GM19395 (cell line): ENCODE results near the gene LOXL4.

Source experiments
- ATAC-seq: cut with Tn5 transposase; IDR thresholded peaks from one replicate; pipeline ENCODE4 v1.9.1; 2021; ENCODE audit warnings: mild to moderate bottlenecking, moderate library complexity; ENCODE audit not compliant: unreplicated experiment

LOXL4 gene

DNA sequence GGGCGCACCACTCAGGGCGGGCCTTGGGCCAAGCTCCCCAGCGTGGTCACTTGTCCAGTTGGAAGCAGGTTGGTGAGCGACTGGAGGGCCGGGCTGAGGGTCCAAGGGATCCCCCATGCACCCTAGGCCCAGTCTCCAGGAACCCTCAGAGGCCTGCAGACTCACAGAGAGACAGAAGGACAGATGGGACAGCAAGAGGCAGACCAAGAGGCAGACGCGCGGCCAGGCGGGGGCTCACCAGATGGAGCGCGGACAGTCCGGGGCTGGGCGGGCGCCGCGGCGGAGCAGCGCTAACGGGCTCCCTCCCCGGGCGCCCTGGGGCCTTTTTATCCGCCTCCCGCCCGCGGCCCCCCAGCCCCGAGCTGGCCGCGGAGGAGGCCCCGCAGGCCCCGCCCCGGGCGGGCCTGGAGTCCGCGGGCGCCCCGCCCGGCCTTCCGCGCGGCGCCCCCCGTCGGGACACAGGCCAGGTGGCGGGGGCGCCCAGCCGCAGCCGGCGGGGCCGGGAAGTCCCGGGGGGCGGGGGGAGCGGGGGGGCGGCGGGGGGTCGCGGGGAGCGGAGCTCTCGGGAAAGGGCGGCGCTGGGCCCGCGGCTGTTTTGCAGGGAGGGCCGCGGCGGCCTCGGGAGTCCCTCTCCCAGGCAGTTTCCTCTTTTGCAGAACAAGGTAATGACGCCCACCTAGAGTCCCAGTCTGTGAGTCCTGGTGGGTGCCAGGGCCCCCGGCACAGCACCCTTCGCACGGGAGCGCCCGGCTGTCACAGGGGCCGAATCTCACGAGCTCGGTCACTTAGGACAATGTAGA, at the start of gene LOXL4:
Gene LOXL4, minus strand, starts transcription at position 301 of the 800 bp plus-strand sequence. CDS start 5,175 bp downstream, outside the sequence.
- ATAC-seq, result no peak

DNA sequence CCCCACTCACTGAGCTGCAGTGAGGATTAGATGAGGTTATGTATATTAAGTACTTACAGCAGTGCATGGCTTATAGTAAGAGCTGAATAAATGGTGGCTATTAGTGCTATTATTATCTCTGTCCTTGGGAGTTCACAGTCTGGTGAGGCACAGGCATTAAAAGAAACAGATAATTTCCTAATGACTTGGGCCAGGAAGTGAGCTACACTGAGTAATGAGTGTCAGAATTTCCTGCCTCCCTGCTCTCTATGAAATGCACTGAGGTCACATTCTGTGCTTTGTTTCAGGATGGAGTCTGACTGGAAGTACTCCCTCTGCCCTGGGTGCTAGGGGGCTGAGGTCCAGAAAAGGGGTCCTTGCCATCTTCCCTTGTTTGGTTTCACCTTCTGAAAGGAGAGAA, 48.7 kb upstream of the LOXL4 start:
- ATAC-seq, result no peak

DNA sequence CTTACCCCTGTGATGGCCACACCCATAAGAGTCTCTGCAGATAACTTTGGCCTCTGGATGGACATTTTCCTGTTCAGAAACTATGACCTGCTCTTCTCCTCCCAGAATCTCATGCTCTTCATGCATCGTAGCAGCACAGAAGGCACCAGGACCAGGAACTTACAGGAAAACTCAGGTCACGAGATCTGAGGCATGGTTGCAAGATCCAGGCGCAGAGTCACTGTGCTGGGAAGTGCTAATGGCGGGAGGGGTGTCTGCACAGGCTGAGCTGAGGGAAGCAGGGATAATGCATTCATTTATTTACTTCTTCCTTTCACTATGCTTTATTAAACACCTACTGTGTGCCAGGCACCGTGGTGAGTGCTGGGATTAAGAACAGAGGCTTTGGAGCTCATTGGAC, 48.2 kb upstream of the LOXL4 start:
- no peak for ATAC-seq

DNA sequence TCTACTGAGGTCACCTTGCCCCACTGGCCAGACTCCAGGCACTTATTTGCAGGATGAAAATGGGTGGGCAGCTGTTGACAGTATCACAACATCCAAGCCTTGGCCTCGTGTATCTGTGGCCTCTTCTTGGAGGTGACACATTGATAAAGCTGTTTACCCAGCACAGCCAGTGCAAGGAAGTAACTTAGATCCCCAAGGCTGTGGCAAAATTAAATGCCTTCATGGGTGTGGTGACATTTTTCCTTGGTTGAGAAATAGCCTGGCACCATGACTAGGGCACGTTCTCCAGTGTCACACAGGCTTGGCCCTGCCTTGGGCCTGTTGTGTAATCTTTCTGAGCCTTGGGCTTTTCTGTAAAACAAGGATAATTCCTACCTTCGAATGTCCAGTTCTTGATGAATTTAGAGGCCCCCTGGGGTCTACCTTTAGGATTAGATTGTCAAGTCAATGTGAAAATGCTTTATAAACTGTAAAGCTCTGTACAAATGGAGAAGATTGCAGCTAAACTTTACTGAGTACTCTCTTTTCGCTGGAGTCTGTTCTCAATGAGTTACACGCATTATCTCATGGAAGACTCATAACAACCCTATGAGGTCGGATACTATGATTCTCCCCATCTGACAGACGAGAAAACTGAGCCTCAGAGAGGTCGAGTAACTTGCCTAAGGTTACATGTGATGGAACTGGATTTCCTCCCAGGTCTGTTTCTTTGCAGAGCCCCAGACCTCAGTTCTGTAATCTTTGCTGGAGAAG, 46.7 kb upstream of the LOXL4 start:
- no peak for ATAC-seq

DNA sequence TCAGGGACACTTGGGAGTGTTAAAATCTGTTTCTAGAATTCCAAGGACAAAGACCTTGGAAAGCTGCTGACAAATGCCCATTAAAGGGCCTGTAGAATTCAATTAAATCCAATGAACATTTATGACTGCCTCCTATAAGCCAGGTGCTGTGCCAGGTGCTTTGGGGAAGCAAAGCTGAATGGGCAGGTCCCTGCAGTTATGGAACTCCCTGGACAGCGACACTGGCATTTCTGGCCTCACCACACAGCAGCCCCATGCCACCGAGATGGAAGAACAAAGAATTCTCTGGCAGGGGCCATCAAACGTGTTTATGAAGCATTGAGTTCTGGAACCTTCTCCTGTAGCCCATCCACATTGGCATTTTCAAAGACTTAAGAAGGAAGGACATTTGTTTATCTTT, 45.6 kb upstream of the LOXL4 start:
- ATAC-seq, result no peak

DNA sequence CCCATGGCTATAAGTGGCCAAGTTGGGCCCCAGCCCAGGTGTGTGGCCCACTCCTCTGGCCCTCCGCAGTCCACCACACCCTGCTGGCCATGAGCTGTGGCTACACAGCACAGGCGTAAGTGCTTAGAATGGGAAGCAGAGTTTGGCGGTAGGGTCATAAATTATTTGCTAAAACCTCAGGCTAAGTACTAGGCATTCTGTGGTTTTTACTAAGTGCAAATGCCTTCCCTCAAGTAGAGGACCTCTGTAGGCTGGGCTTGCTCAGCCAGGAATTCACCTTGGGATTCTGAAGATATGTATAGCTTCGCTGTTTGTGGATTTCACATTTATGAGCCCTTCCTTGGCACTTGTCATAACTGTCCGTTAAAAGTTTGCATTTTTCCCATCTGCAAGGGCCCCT, 44.8 kb upstream of the LOXL4 start:
- no peak for ATAC-seq

DNA sequence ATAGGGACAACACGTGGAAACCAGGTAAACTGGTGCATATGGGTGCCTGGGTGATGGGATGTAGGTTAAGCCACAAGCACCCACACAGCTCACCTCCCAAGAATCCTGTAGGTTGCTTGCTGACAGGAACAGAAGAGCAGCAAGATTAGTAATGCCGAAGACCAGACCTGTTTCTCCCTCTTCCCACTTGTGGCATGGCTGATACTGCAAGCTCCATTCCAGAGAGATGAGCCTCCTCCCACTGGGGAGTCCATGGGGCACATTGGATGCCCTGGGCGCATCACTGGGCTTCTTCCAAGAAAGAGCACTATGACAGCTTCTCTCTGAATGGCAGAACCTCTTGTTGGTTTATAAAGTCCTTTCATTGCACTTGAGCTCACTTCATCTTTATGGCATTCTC, 44.4 kb upstream of the LOXL4 start:
- ATAC-seq, result no peak

DNA sequence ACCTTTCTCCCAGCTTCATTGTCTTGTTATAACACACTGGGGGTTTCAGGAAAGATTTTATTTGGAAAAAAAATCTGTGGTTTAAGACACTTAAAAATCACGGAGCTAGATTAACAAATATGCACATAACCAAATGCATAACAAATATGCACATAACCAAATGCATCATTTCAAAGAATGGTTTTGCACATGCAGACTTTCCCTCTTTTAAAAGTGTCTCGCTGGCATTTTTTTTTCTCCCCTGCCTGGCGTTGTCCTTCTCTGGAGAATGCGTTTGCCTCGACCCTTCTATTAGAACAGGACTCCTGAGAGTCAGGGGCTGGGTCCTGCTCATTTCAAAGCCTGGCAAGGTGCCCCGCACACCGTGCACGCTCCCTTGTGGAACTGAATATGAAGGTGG, 42.7 kb upstream of the LOXL4 start:
- ATAC-seq, result no peak

DNA sequence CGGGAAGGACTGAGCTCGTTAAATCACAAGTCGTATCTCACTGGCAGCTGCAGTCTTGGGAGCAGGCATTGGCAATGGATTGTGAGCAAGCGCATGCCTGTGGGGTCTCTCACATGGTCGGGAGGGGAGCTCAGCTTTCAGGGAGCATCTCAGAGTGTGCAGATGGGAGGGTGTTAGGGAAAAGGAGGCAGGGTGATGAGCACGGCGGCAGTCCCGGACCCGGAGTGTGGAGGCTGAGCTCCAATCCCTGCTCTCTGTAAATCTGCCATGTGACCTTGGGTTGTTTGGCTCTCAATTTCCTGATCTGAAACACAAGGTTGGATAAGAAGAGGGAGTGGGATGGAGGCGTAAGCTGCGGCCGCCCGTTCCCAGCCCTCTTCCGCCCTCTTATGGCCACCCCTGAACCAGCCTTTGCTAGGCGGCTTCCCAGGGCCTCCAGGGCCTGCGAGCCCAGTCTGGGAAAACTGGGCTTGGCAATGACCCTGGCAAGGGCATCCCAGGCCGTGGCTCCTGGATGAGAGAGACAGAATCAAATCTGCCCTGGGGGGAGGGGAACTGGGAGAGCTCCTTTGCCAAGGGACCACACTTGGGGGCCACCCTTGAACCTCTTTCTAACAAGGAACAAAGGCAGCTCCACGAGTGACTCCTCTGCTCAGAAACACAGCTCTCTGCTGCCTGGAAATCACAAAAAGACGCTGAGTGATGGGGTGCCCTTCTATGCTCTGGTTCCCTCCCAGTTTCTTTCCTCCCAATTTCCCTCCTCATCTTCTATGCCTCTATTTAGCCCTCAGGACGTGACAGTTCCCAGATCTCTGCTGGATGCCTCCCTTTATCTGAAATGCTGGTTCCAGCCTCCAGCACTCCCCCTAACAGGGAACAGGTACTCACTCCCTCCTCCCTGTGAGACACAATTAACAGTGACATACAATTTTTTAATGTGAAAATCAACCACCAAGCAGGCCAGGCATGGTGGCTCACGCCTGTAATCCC, 41.7 kb upstream of the LOXL4 start:
- ATAC-seq, result no peak

DNA sequence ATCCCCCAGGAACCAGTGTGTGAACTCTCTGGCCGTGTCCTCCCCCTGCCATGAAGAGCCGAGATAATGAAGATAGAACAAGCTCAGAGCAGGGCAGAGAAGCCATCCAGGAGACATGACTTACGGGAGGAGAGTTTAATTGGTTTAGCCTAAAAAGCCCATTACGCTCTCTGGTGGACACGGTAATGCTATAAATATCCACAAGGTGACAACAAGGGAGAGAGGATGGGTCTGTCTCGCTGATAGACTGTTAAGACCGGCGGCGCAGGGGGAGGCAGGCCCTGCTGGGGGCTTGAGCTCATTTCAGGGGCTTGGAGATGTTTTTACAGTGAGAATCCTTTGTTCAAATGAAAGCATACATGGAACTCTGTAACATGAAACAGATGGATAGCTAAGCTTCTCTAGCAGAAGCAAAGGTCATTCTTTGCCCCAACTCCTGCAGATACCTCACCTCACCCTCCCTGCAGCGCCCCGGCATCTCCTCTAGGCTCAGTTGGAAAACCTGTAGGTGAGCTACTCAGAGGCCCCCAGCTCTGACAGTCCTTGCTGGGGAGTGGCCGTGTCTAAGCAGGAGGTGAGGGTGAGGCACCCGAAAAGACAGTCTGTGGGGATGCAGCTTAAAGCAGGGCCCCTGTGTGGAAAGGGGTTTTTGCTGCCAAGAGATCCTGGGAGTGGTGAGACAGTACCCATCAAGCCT, 40.8 kb upstream of the LOXL4 start:
- no peak for ATAC-seq

DNA sequence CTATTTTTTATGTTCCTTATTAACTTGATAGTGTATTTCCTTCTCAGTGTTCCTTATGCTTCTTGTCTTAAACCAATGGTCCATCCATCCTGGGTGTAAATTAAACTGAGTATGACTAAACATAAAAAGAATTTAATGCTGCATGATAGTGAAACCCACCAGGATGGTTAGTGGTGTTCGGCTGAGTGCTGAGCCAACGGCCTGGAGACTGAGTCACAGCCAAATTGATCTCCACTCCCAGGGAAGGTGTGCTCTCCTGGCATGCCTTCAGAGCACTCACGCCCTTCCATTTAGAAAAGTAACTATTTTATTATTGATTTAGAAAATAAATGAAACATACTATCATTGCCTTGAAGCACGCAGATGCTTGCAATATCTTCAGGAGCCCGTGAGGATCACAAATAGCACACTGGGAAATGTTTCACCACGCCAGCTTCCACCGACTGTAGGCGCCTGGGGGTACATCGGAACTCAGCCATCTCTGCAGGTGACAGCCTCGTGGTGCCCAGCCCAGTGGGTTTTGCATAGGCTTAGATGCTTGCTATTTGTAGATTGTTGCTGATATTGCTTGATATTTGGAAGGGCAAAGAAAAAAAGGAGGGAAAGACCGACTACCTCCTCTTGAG, 40.0 kb upstream of the LOXL4 start:
- no peak for ATAC-seq

DNA sequence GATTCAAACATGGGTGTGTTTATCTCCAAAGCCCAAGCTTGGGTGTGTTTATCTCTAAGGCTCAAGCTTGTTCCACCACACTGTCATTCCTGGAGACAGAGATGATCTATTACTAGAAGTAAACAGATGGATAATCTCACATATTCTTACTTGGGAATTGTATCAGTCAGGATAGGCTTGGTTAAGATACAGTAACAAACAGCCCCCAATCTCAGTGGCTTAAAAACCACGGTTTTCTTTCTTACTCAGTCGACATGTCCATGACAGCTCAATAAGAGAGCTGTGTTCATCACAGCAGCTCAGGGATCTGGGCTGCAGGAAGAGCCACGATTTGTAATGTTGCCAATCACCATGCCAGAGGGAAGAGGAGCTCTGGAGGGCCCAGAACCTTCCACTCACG, 38.5 kb upstream of the LOXL4 start:
- no peak for ATAC-seq

DNA sequence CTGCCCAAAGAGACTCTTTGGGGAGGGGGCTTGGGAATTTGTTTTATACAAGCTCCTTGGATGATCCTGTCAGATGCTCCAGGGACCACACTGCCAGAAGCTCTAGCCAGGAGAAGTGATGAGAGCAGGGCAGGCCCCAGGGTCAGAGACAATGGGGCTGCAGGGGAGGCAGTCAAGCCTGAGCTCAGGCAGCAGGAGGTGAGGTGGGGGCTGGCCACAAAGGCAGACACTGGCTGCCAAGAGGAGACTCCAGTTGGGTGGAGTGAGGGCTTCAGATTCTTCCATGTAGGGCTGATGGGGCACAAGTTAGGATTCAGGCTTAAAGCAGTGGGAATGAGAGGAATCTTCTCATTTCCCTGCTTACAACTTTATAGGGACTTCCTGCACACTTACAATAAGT, 35.6 kb upstream of the LOXL4 start:
- ATAC-seq, result no peak

DNA sequence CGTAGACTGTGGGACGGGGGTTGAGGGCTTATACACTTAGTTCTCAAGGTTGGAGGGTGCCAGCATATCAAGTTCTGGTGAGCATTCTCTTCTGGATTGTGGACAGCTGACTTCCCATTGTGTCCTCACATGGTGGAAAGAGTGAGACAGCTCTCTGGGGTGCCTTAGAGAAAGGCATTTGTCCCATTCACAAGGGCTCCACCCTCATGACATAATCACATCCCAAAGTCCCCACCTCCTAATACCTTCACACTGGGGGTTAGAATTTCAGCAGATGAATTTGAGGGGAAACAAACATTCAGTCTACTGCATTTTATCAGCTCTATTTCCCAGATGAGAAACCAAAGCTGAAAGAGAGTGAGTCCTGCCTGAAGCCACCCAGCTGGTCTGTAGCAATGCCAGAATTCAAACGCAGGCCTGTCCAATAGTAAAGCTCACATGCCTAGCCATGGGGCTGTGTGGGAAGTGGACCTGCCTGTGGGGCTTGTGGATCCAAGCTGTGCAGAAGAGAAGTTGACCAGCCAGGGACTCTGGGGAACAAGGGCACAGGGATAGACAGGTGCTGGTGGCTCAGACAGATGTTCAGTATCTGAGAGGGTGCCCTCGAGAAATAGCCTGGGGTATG, 34.9 kb upstream of the LOXL4 start:
- no peak for ATAC-seq

DNA sequence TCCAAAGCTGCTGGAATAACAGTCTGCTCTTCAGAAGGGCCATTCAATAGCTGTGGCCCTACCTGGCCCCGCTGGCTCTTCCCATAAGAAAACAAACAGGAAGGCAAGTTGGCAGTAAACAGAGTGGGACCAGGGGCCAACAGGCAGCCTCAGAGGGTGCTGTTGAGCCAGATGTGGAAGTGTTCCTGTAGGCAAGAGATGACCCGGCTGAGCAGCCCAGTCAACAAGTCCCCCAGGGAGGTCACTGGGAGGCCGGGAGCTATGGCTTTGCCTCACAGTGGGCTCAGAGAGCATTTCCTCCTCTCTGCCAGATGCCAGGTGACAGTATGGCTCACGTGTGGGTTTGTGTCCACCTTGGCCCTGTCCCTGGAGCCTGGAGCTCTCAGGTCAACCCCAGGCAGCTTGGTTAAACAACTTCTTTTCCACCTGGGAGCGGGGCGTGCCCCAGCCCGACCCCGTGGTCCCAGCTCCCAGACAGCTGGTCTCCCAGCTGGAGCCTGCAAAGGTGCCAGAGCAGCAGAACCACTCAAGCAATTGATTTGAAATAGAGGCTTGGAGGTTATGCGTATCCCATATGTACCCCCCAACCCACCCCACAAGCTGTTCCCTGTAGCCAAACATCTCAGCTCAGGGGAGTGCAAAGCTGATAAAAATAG, 33.8 kb upstream of the LOXL4 start:
- ATAC-seq, result no peak

DNA sequence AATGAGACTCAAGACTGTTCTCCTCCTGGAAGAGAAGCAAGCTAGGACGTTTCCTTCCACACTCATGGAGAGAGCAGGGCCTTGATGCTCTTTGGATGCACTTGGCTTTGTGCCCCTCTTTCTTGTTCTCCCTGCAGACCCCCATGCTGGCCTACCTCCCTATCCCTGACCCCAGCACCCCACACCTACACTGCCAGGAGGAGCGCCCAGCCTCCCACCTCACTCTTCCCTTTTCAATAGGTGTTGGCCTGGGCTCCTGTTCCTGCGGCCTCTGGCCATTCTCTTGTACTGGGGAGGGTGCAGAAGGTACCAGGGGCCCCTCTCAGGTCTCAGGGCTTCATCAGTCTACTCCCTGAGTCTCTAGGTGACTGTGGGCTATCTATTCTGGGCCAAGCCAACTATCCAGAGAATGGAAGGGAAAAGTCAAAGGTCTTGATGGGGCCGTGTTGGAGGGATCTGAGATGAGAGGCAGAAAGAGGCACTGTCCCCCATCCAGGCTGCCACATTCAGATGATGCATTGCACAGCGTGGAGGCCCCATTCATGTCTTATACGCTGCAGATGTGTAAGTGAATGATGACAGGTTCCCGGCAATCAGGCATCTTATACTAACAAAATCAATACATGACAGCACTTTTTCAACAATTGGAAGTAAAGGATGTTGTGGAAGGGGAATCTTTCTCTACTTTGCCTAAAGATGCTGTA, 32.7 kb upstream of the LOXL4 start:
- ATAC-seq, result no peak

DNA sequence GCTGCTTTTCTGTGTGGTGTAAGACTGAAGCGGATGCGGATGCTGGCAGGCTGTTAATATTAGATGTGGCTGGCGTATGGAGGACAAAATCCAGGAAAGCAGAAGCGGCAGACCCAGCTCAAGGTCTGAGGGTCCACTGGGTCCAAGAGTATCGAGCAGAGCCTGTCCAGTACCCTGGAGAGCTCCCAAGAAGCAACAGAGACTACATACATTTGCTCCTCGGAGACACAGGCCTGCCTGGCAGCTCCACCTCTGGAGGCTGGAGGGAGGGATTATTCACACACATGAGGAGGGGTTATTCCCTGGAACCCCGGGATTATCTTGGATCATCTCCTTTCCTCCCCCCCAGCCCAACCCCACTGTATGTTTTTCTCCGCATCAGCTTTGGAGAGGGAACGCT, 31.3 kb upstream of the LOXL4 start:
- no peak for ATAC-seq

DNA sequence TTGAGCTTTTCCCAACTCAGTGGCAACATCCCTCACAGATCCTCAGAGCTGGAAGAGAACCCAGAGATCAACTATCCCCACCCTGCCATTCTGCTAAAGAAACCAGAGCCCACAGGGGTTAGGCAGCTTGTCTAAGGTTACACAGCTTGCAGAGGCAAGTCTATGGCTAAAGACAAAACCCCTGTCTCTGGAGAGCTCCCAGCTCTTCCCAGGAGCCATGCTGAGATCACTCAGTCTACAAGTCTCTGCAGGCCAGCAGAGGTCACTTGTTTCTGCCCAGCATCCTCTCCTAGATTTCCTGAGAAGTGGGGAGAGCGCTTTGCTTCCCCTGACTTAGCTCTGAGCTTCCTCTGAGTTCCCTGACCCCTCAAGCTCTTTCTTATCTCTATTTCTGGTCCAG, 28.5 kb upstream of the LOXL4 start:
- no peak for ATAC-seq

DNA sequence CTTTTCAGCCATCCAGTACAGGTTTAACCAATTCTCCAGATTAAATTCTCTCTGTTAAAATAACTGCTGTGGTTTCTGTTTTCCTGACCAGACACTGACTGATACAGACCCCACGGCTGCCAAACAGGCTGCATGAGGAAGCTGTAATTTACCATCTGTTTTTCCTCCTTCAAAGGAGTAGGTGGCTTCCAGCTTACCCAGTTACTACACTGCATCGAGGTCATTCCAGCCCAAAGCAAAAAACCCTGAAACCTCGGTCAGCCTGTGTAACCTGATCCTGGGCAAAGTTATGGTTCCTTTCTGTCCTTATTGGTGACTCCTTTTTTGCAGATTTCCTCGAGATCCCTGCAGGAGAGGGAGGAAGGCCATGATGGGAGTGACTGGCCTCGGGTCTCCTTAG, 27.9 kb upstream of the LOXL4 start:
- ATAC-seq, result no peak
